Measurements from ENCODE around the gene CMIP.

DNA sequence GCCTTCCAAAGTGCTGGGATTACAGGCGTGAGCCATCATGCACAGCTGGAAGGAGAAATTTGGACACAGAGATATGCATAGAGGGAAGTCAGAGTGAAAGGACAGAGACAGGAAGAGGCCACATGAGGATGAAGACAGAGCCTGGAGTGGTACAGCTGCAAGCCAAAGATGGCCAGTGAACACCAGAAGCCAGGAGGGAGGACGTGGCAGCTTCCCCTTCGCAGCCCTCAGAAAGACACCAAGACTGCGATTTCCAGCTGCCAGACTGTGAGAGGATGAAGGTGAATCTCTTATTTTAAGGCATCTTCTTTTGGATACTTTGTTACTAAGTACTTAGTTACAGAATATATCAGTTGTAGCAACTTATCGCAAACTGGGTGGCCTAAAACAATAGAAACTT, 274.0 kb downstream of the CMIP start:
- no peak for TF ChIP-seq CTCF (IDR thresholded peaks at IDR 0.05)
- TF ChIP-seq YY1 (IDR thresholded peaks at IDR 0.05; ENCODE audit: low read depth), result no peak
- no peak for TF ChIP-seq EP300 (IDR thresholded peaks at IDR 0.05; ENCODE audit: borderline replicate concordance in 1 of 2, low read depth in 1 of 2, low read length in 1 of 2)
- no peak for TF ChIP-seq CHD2 (IDR thresholded peaks at IDR 0.05; ENCODE audit: low read length, partially characterized antibody)
- no peak for TF ChIP-seq EZH2phosphoT487 (IDR thresholded peaks at IDR 0.05; ENCODE audit: borderline replicate concordance, low read depth)
- no peak for TF ChIP-seq SMC3 (IDR thresholded peaks at IDR 0.05; ENCODE audit: low read depth, low read length)

Measured in SK-N-SH (cell line).